ENCODE results near the gene HECTD4. TPM values are rescaled to one million over a fixed set of nuclear protein-coding genes. Genes with fewer than 3 reads are reported as not detected.

HECTD4 gene
- total RNA-seq, 2 donors from 2014 or later = 50.6 to 73.4 TPM

GRCh38 chr12:112303004-112303403, 79.2 kb downstream of the HECTD4 start:
- H3K9me3 ChIP-seq = no peaks in the 10 kb centered on the region
- 71% methylated on average over 3 of the region's 3 CpGs for WGBS
- intact Hi-C loops (cut with DNase I) = no loop called here
- H3K27ac ChIP-seq = no peak overlapping the region
- H3K27me3 ChIP-seq (replicated peaks; ENCODE audit: insufficient read depth) = no peaks in the 10 kb centered on the region
- no peak for TF ChIP-seq POLR2AphosphoS5 (IDR thresholded peaks at IDR 0.05)
- TF ChIP-seq, protein P1, sequence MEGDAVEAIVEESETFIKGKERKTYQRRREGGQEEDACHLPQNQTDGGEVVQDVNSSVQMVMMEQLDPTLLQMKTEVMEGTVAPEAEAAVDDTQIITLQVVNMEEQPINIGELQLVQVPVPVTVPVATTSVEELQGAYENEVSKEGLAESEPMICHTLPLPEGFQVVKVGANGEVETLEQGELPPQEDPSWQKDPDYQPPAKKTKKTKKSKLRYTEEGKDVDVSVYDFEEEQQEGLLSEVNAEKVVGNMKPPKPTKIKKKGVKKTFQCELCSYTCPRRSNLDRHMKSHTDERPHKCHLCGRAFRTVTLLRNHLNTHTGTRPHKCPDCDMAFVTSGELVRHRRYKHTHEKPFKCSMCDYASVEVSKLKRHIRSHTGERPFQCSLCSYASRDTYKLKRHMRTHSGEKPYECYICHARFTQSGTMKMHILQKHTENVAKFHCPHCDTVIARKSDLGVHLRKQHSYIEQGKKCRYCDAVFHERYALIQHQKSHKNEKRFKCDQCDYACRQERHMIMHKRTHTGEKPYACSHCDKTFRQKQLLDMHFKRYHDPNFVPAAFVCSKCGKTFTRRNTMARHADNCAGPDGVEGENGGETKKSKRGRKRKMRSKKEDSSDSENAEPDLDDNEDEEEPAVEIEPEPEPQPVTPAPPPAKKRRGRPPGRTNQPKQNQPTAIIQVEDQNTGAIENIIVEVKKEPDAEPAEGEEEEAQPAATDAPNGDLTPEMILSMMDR (IDR thresholded peaks at IDR 0.05) = no peak
- H3K4me1 ChIP-seq (replicated peaks) = peaks cover 9% of the 10 kb centered on the region
- DNase-seq (ENCODE audit: low spot score) = no peak
- no peaks in the 10 kb centered on the region for H3K36me3 ChIP-seq
- H3K4me3 ChIP-seq = no peak overlapping the region

DNA sequence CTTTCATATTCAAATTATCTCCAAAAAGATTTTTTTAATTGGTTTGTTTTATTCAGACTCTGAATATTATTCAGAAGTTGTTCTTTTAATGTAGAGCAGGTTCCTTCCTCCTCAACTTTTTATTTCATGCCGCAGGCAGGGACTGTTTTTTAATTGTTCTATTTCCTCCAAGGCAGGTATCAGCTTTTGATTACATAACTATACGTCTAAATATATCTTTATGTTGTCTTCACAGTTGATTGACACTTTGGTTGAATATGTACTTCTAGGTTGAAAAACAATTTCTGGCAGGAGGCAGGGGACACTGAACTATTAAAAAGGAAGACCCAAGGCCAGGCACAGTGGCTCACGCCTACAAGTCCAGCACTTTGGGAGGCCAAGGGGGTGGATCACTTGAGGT, 82.5 kb downstream of the HECTD4 start:
- no peak for DNase-seq (ENCODE audit: low spot score)
- TF ChIP-seq POLR2A (IDR thresholded peaks at IDR 0.05) (no peak), POLR2AphosphoS5 (IDR thresholded peaks at IDR 0.05) (no peak)
- TF ChIP-seq, protein P1 (IDR thresholded peaks at IDR 0.05) = no peak
- H3K27ac ChIP-seq = no peak overlapping the region
- no peak overlapping the region for H3K4me3 ChIP-seq
- 79% methylated on average over 3 of the region's 3 CpGs for WGBS
- H3K9me3 ChIP-seq = no peaks in the 10 kb centered on the region
- H3K27me3 ChIP-seq (replicated peaks; ENCODE audit: insufficient read depth) = no peaks in the 10 kb centered on the region
- H3K36me3 ChIP-seq = no peaks in the 10 kb centered on the region
- H3K4me1 ChIP-seq (replicated peaks) = no peaks in the 10 kb centered on the region
- intact Hi-C loops (cut with DNase I) = no loop called here

GRCh38 chr12:112297188-112297587, 85.0 kb downstream of the HECTD4 start:
- intact Hi-C loops (cut with DNase I) = no loop called here
- DNase-seq (ENCODE audit: low spot score) = no peak
- H3K4me3 ChIP-seq = no peak overlapping the region
- no peaks in the 10 kb centered on the region for H3K27me3 ChIP-seq (replicated peaks; ENCODE audit: insufficient read depth)
- no peak overlapping the region for H3K27ac ChIP-seq
- H3K36me3 ChIP-seq = no peaks in the 10 kb centered on the region
- no peak for TF ChIP-seq POLR2A (IDR thresholded peaks at IDR 0.05)
- TF ChIP-seq POLR2AphosphoS5 (IDR thresholded peaks at IDR 0.05) = no peak
- TF ChIP-seq, protein P1 (IDR thresholded peaks at IDR 0.05) = no peak
- no peaks in the 10 kb centered on the region for H3K9me3 ChIP-seq
- H3K4me1 ChIP-seq (replicated peaks) = no peaks in the 10 kb centered on the region

GRCh38 chr12:112296183-112296582, 86.0 kb downstream of the HECTD4 start:
- Histone ChIP-seq H3K4me3 (no peak overlapping the region), H3K9me3 (no peaks in the 10 kb centered on the region), H3K27me3 (replicated peaks; ENCODE audit: insufficient read depth) (no peaks in the 10 kb centered on the region), H3K27ac (no peak overlapping the region), H3K4me1 (replicated peaks) (no peaks in the 10 kb centered on the region), H3K36me3 (no peaks in the 10 kb centered on the region)
- TF ChIP-seq POLR2AphosphoS5 (IDR thresholded peaks at IDR 0.05) = no peak
- TF ChIP-seq, protein P1 (IDR thresholded peaks at IDR 0.05) = no peak
- no peak for TF ChIP-seq POLR2A (IDR thresholded peaks at IDR 0.05)
- intact Hi-C loops (cut with DNase I) = no loop called here
- DNase-seq (ENCODE audit: low spot score) = no peak
- WGBS = 91% methylated on average over 3 of the region's 3 CpGs

DNA sequence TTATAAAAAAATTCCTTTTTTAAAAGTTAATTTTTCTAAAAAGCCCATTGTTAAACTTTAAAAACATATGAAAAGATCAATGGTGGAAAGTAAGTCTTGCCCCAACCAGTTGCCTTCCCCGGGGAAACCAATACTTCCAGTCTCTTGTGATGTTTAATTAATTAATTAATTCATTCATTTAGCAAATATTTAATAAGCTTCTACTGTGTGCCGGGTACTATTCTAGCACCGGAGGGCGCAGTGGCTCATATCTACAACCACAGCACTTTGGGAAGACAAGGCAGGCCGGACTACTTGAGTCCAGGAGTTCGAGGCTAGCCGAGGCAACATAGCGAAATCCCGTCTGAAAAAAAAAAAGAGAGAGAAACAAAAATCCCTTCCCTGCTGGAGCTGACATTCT, 87.4 kb downstream of the HECTD4 start:
- no peak for DNase-seq (ENCODE audit: low spot score)
- Histone ChIP-seq H3K9me3 (no peaks in the 10 kb centered on the region), H3K36me3 (no peaks in the 10 kb centered on the region), H3K4me3 (no peak overlapping the region), H3K27me3 (replicated peaks; ENCODE audit: insufficient read depth) (no peaks in the 10 kb centered on the region), H3K4me1 (replicated peaks) (no peaks in the 10 kb centered on the region), H3K27ac (no peak overlapping the region)
- intact Hi-C loops (cut with DNase I) = no loop called here
- TF ChIP-seq POLR2A (IDR thresholded peaks at IDR 0.05) = no peak
- TF ChIP-seq, protein P1 (IDR thresholded peaks at IDR 0.05) = no peak
- no peak for TF ChIP-seq POLR2AphosphoS5 (IDR thresholded peaks at IDR 0.05)
- 89% methylated on average over 9 of the region's 9 CpGs for WGBS
